Endothelial cell of umbilical vein (primary cell): ENCODE data around the gene HYOU1. TPM values are rescaled to one million over a fixed set of nuclear protein-coding genes. Genes with fewer than 3 reads are reported as not detected.

Experiments used
- BruUV-seq: library from RNA; stranded (reverse); fragments of 400-500 nt; replicated peaks from 2 replicates; lab custom pipeline; 2021; lab: Mats Ljungman, UMichigan
- CTCF ChIA-PET: fragments of 300-600, 350-600 bp; sonication (Branson Sonifier 250); formaldehyde crosslinking; loops from one replicate; lab custom pipeline; 2021; ENCODE audit warnings: antibody characterized with exemption, inconsistent platforms; lab: Charles Lee
- POLR2A ChIA-PET: fragments of 300-600, 350-600 bp; sonication (Branson Sonifier 250); formaldehyde crosslinking; loops from one replicate; lab custom pipeline; 2021; ENCODE audit warnings: antibody characterized with exemption, inconsistent platforms; lab: Charles Lee
- DNase-seq: peaks from one replicate; pipeline ENCODE4 v3.0.0-alpha.2; 2011; ENCODE audit warnings: low read depth, low spot score
- FAIRE-seq: peaks from 2 replicates; lab custom pipeline; 2011; peaks lifted over from hg19 to GRCh38; lab: Jason Lieb, UNC
- H2AFZ ChIP-seq: 2 replicates; pipeline ENCODE4 v1.6.0; 2012; ENCODE audit warnings: low read depth, low read length, control low read depth, inconsistent platforms
- H3K27ac ChIP-seq: 2 replicates; pipeline ENCODE4 v1.5.1; 2011; ENCODE audit warnings: low read depth, mild to moderate bottlenecking, control low read depth, low read length, moderate library complexity; ENCODE audit not compliant: insufficient read depth
- H3K27me3 ChIP-seq, 2 experiments: 2 replicates each; pipeline versions ENCODE4 v1.6.0 to v1.6.1; 2011; ENCODE audit warnings: low read length in 2 of 2, mixed read lengths in 1 of 2; ENCODE audit not compliant: control insufficient read depth in 2 of 2, insufficient read depth in 2 of 2
- H3K36me3 ChIP-seq, 2 experiments: 2 replicates in 1 of 2; 3 replicates in 1 of 2; pipeline ENCODE4 v1.5.1; 2011; ENCODE audit warnings: low read length in 2 of 2, mild to moderate bottlenecking in 1 of 2, moderate library complexity in 1 of 2; ENCODE audit not compliant: control insufficient read depth in 2 of 2, insufficient read depth in 2 of 2; ENCODE audit errors: extremely low read depth in 1 of 2
- H3K4me1 ChIP-seq: 3 replicates; pipeline ENCODE4 v1.5.1; 2011; ENCODE audit warnings: mild to moderate bottlenecking, low read length; ENCODE audit not compliant: control insufficient read depth, insufficient read depth; ENCODE audit errors: extremely low read depth
- H3K4me2 ChIP-seq: 2 replicates; pipeline ENCODE4 v1.6.1; 2011; ENCODE audit warnings: low read length, control low read depth, mixed read lengths; ENCODE audit not compliant: insufficient read depth
- H3K4me3 ChIP-seq, 3 experiments: fragments of 200-600 bp in 1 of 3; sonication (generic), shearing (Covaris generic) in 1 of 3; replicated peaks in 1 of 3; 2 replicates each; pipeline ENCODE4 v1.5.1; 2011 to 2016; ENCODE audit warnings: control low read depth in 3 of 3, low read length in 3 of 3, mild to moderate bottlenecking in 2 of 3, inconsistent platforms in 1 of 3, low read depth in 1 of 3, moderate library complexity in 1 of 3; ENCODE audit not compliant: insufficient read depth in 1 of 3
- H3K79me2 ChIP-seq: 2 replicates; pipeline ENCODE4 v1.6.0; 2012; ENCODE audit warnings: low read length, inconsistent platforms; ENCODE audit not compliant: control insufficient read depth, insufficient read depth
- H3K9ac ChIP-seq: replicated peaks from 2 replicates; pipeline ENCODE3; 2011; ENCODE audit warnings: low read length, control low read depth; ENCODE audit not compliant: insufficient read depth; ENCODE audit errors: extremely low read depth
- H3K9me1 ChIP-seq: replicated peaks from 3 replicates; pipeline ENCODE4 v1.6.0; 2011; ENCODE audit warnings: mild to moderate bottlenecking, low read length; ENCODE audit not compliant: control insufficient read depth, insufficient read depth; ENCODE audit errors: extremely low read depth
- H3K9me3 ChIP-seq: replicated peaks from 2 replicates; pipeline ENCODE4 v1.5.1; 2012; ENCODE audit warnings: low read length, inconsistent platforms; ENCODE audit not compliant: control insufficient read depth, insufficient read depth
- H4K20me1 ChIP-seq: replicated peaks from 2 replicates; pipeline ENCODE3; 2011; ENCODE audit warnings: mild to moderate bottlenecking, low read length; ENCODE audit not compliant: control insufficient read depth, insufficient read depth; ENCODE audit errors: extremely low read depth
- EZH2 ChIP-seq: IDR thresholded peaks from 2 replicates; pipeline ENCODE4 v1.6.1; 2012; ENCODE audit warnings: borderline replicate concordance, low read depth, mild to moderate bottlenecking, moderate library complexity, low read length, inconsistent platforms; ENCODE audit not compliant: severe bottlenecking
- FOS ChIP-seq: IDR thresholded peaks from 2 replicates; pipeline ENCODE4 v1.6.1; 2011; ENCODE audit warnings: mild to moderate bottlenecking, low read length, moderate library complexity, borderline replicate concordance; ENCODE audit not compliant: insufficient read depth
- GATA2 ChIP-seq: IDR thresholded peaks from 2 replicates; pipeline ENCODE4 v1.7.0; 2011; ENCODE audit warnings: low read depth, mild to moderate bottlenecking, moderate library complexity, mixed read lengths, low read length; ENCODE audit not compliant: insufficient read length, insufficient read depth
- JUN ChIP-seq: IDR thresholded peaks from 2 replicates; pipeline ENCODE4 v1.6.1; 2011; ENCODE audit warnings: borderline replicate concordance, low read depth; ENCODE audit not compliant: insufficient read length, insufficient read depth
- MYC ChIP-seq: IDR thresholded peaks from one replicate; pipeline ENCODE4 v1.6.1; 2011; ENCODE audit warnings: mild to moderate bottlenecking, low read depth, low read length
- POLR2A ChIP-seq: IDR thresholded peaks from 2 replicates; pipeline ENCODE4 v1.6.1; 2012; ENCODE audit warnings: low read depth, mild to moderate bottlenecking, control low read depth, low read length
- POLR2AphosphoS5 ChIP-seq: IDR thresholded peaks from 2 replicates; pipeline ENCODE4 v1.6.1; 2012; ENCODE audit warnings: low read depth, mild to moderate bottlenecking, control low read depth, low read length, moderate library complexity; ENCODE audit not compliant: insufficient read depth
- dilution Hi-C: fragments of 300-500 bp; cut with MboI; formaldehyde crosslinking; loops from one replicate; pipeline ENCODE4 v1.15.0; 2019; ENCODE audit warnings: low sequenced_read_pairs; ENCODE audit not compliant: extremely low pct_ligation_motif_present
- intact Hi-C: fragments of 100-400 bp; cut with micrococcal nuclease; formaldehyde crosslinking; loops from one replicate; pipeline ENCODE4 v1.10.0; 2022
- polyA plus RNA-seq, 4 experiments: library from polyadenylated mRNA; depleted of rRNA in 3 of 4; stranded (reverse) in 3 of 4; unstranded in 1 of 4; fragments of >200 nt; gene quantifications; 2 replicates each; pipeline versions ENCODE4 v1.2.1 to v1.2.3, GENCODE V29; 2011 to 2012; ENCODE audit warnings: missing spikeins in 1 of 4
- total RNA-seq: library from RNA; stranded (reverse); gene quantifications from 2 replicates; pipeline ENCODE4 v1.2.3, GENCODE V29; 2021
- TF ChIP-seq, protein P1 (sequence below): IDR thresholded peaks from 2 replicates; pipeline ENCODE4 v1.6.1; 2011; ENCODE audit not compliant: insufficient read depth, insufficient read length
- TF ChIP-seq, protein P2 (sequence below), 2 donors: IDR thresholded peaks; 1 replicate in 1 of 2; 2 replicates in 1 of 2; pipeline ENCODE4 v1.5.1; 2011; ENCODE audit warnings: low read length in 2 of 2, mild to moderate bottlenecking in 2 of 2, moderate library complexity in 2 of 2, control low read depth in 1 of 2, inconsistent platforms in 1 of 2, low read depth in 1 of 2; ENCODE audit not compliant: insufficient read depth in 1 of 2; ENCODE audit errors: extremely low read depth in 1 of 2

The HYOU1 gene
- total and polyA plus RNA-seq, 2 donors (not counting 3 experiments of a cell fraction or from before 2014, with no cell fraction given), result 302 to 318 TPM

DNA sequence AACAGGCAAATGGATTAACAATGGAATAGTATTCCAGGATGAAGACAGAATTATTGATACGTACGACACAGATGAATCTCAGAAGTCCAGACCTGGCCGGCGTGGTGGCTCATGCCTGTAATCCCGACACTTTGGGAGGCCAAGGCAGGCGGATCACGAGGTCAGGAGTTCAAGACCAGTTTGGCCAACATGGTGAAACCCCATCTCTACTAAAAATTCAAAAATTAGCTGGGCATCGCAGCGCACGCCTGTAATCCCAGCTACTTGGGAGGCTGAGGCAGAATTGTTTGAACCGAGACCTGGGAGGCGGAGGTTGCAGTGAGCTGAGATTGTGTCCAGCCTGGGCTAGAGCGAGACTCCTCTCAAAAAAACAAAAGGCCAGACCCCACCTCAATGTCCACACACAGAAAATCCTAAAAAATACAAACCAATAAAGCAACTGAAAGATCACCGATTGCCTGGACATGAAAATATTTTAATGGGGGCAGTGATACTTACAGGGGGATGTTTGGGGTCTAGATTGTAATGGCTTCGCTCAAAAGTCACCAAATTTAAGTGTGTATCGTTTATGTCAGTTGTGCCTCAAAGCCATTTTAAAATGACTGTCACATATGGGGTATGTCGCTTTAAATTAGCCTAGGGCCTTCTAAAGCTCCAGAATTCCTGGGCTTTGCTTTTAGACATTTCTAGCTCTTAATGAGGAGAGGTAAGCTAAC is 42.6 kb downstream of the HYOU1 start:
- Histone ChIP-seq H3K9ac (no peak overlapping the region), H3K4me2 (no peak overlapping the region), H3K9me1 (no peaks in the 10 kb centered on the region), H3K79me2 (peaks cover 34% of the 10 kb centered on the region), H3K36me3 (peaks cover 19 to 21% of the 10 kb centered on the region in 2 experiments), H3K4me1 (peaks cover 10% of the 10 kb centered on the region), H2AFZ (no peak overlapping the region), H4K20me1 (no peaks in the 10 kb centered on the region), H3K4me3 (no peak overlapping the region), H3K27ac (no peak overlapping the region), H3K9me3 (no peaks in the 10 kb centered on the region), H3K27me3 (no peaks in the 10 kb centered on the region)
- no peak for DNase-seq
- ChIA-PET POLR2A (no interaction called here), CTCF (interaction anchor here (1.0 to 1.5 kb wide), 2 partner anchors 13 to 86 kb away, joined by 3 to 4 read pairs; no protein-coding TSS in a partner anchor)
- no peak for FAIRE-seq
- TF ChIP-seq FOS, result no peak
- peak; percentile 43 for TF ChIP-seq POLR2A
- intact Hi-C loops, result no loop called here
- no TSS peak for BruUV-seq
- dilution Hi-C loops, result no loop called here

DNA sequence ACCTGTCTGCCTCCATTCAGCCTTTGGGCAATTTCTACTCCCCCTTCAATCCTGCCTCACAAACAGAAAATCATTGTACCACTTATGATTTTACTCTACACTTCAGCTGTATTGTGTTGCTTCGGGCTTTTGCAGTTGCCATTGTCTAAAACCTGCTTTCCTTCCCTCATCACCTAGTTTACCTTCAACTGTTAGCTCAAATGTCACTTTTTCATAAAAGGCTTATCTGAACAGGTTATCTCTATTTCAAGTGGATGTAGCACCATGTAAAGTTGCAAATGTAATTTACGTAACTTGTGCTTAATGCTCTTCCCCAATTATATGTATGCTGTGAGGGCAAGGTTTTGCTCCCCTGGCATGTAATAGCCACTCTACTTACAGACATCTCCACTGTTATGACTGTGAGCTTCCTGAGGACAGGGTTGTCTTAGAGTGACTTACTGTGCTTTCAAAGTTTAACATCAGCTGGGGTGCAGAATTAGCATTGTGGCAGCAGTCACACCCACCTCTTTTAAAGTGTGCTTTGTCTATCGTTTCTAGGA is 44.3 kb downstream of the HYOU1 start:
- H3K27me3 ChIP-seq, result no peaks in the 10 kb centered on the region
- H3K9me1 ChIP-seq, result no peaks in the 10 kb centered on the region
- no peaks in the 10 kb centered on the region for H4K20me1 ChIP-seq
- BruUV-seq, result no TSS peak
- no peaks in the 10 kb centered on the region for H3K9me3 ChIP-seq
- no peak for FAIRE-seq
- H3K36me3 ChIP-seq, result peaks cover 19 to 21% of the 10 kb centered on the region in 2 experiments
- peaks cover 10% of the 10 kb centered on the region for H3K4me1 ChIP-seq
- dilution Hi-C loops (no loop called here), intact Hi-C loops (no loop called here)
- CTCF ChIA-PET, result interaction anchor here (0.6 kb wide), 1 partner anchor 261 kb away, joined by 3 read pairs; no protein-coding TSS in a partner anchor
- TF ChIP-seq, protein P1, sequence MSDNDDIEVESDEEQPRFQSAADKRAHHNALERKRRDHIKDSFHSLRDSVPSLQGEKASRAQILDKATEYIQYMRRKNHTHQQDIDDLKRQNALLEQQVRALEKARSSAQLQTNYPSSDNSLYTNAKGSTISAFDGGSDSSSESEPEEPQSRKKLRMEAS, result no peak
- TF ChIP-seq EZH2, result no peak
- TF ChIP-seq FOS, result no peak
- no peak for TF ChIP-seq GATA2
- no peak for TF ChIP-seq MYC
- TF ChIP-seq JUN, result no peak
- no peak for TF ChIP-seq POLR2A
- TF ChIP-seq, protein P2, sequence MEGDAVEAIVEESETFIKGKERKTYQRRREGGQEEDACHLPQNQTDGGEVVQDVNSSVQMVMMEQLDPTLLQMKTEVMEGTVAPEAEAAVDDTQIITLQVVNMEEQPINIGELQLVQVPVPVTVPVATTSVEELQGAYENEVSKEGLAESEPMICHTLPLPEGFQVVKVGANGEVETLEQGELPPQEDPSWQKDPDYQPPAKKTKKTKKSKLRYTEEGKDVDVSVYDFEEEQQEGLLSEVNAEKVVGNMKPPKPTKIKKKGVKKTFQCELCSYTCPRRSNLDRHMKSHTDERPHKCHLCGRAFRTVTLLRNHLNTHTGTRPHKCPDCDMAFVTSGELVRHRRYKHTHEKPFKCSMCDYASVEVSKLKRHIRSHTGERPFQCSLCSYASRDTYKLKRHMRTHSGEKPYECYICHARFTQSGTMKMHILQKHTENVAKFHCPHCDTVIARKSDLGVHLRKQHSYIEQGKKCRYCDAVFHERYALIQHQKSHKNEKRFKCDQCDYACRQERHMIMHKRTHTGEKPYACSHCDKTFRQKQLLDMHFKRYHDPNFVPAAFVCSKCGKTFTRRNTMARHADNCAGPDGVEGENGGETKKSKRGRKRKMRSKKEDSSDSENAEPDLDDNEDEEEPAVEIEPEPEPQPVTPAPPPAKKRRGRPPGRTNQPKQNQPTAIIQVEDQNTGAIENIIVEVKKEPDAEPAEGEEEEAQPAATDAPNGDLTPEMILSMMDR (IDR thresholded peaks at IDR 0.05; ENCODE audit: extremely low read depth in 1 of 2, insufficient read depth in 1 of 2, low read depth in 1 of 2, low read length in 2 of 2), result no peak
- TF ChIP-seq POLR2AphosphoS5, result no peak
- no peak overlapping the region for H3K4me3 ChIP-seq
- no peak overlapping the region for H2AFZ ChIP-seq
- H3K79me2 ChIP-seq, result peaks cover 24% of the 10 kb centered on the region
- POLR2A ChIA-PET, result no interaction called here
- H3K27ac ChIP-seq, result no peak overlapping the region
- no peak for DNase-seq
- H3K4me2 ChIP-seq, result no peak overlapping the region
- H3K9ac ChIP-seq, result no peak overlapping the region
